GM12878 (cell line): ENCODE measurements around the gene EOLA1. TPM values are rescaled to one million over a fixed set of nuclear protein-coding genes. Genes with fewer than 3 reads are reported as not detected.

ENCODE experiments used
- ATAC-seq: fragments of 200-7000 bp; cut with Tn5 transposase; 3 replicates; pipeline ENCODE4 v1.9.1; 2020; ENCODE audit warnings: mild to moderate bottlenecking, moderate library complexity
- BruUV-seq: library from RNA; stranded (reverse); fragments of 400-500 nt; replicated peaks from 2 replicates; lab custom pipeline; 2021; lab: Mats Ljungman, UMichigan
- CTCF ChIA-PET: fragments of 300-600 bp; sonication (Branson Sonifier 250); formaldehyde crosslinking; extraction: SDS; loops from one replicate; lab custom pipeline; 2021; ENCODE audit warnings: inconsistent platforms; lab: Yijun Ruan, JAX
- POLR2A ChIA-PET: fragments of 350-600 bp; formaldehyde crosslinking; extraction: SDS; loops from one replicate; lab custom pipeline; 2021; ENCODE audit warnings: inconsistent platforms; lab: Charles Lee
- RAD21 ChIA-PET: fragments of 300-600 bp; sonication (Branson Sonifier 250); formaldehyde crosslinking; loops from one replicate; lab custom pipeline; 2023; ENCODE audit warnings: antibody characterized with exemption; ENCODE audit not compliant: unreplicated experiment; lab: Charles Lee
- SMC1A ChIA-PET: fragments of 300-600 bp; sonication (Branson Sonifier 250); formaldehyde crosslinking; loops from one replicate; lab custom pipeline; 2023; ENCODE audit not compliant: unreplicated experiment, uncharacterized antibody; lab: Charles Lee
- DNase-seq: peaks from one replicate; pipeline ENCODE4 v3.0.0-alpha.2; 2011; ENCODE audit warnings: low read depth, low spot score
- FAIRE-seq: peaks from 3 replicates; lab custom pipeline; 2011; peaks lifted over from hg19 to GRCh38; lab: Jason Lieb, UNC
- H2AFZ ChIP-seq: 2 replicates; pipeline ENCODE4 v1.6.0; 2011; ENCODE audit warnings: low read depth, low read length, control low read depth; ENCODE audit not compliant: control insufficient read depth
- H3K27ac ChIP-seq: 2 replicates; pipeline ENCODE4 v1.5.1; 2011; ENCODE audit warnings: control low read depth; ENCODE audit not compliant: control insufficient read depth, insufficient read depth
- H3K27me3 ChIP-seq, 2 experiments: replicated peaks in 1 of 2; 2 replicates each; pipeline versions ENCODE4 v1.6.0 to v1.6.1; 2011; ENCODE audit warnings: low read length in 1 of 2; ENCODE audit not compliant: control insufficient read depth in 2 of 2, insufficient read depth in 2 of 2
- H3K36me3 ChIP-seq, 2 experiments: 2 replicates each; pipeline ENCODE4 v1.5.1; 2011; ENCODE audit warnings: low read length in 1 of 2; ENCODE audit not compliant: control insufficient read depth in 2 of 2, insufficient read depth in 2 of 2
- H3K4me1 ChIP-seq: 2 replicates; pipeline ENCODE4 v1.6.1; 2011; ENCODE audit warnings: mild to moderate bottlenecking, low read length, moderate library complexity, mixed read lengths; ENCODE audit not compliant: control insufficient read depth, insufficient read depth
- H3K4me2 ChIP-seq: 2 replicates; pipeline ENCODE4 v1.6.0; 2011; ENCODE audit warnings: control low read depth; ENCODE audit not compliant: control insufficient read depth, insufficient read depth
- H3K4me3 ChIP-seq: fragments of 200-600 bp; sonication (generic); 2 replicates; pipeline ENCODE4 v1.5.1; 2016
- H3K79me2 ChIP-seq: 2 replicates; pipeline ENCODE4 v1.6.0; 2011; ENCODE audit warnings: low read length; ENCODE audit not compliant: control insufficient read depth, insufficient read depth
- H3K9ac ChIP-seq: 2 replicates; pipeline ENCODE4 v1.8.0; 2011; ENCODE audit warnings: low read length, control low read depth, mixed read lengths; ENCODE audit not compliant: control insufficient read depth, insufficient read depth
- H3K9me3 ChIP-seq: replicated peaks from 3 replicates; pipeline ENCODE4 v1.5.1; 2011; ENCODE audit warnings: mild to moderate bottlenecking, low read length; ENCODE audit not compliant: control insufficient read depth, insufficient read depth
- H4K20me1 ChIP-seq: 2 replicates; pipeline ENCODE4 v1.6.0; 2011; ENCODE audit not compliant: control insufficient read depth, insufficient read depth
- CHD1 ChIP-seq: IDR thresholded peaks from 2 replicates; pipeline ENCODE4 v1.6.1; 2012; ENCODE audit warnings: low read depth, low read length, improper control_type of control experiment
- E2F4 ChIP-seq: IDR thresholded peaks from 2 replicates; pipeline ENCODE4 v1.6.1; 2012; ENCODE audit warnings: low read depth, low read length, improper control_type of control experiment
- EZH2 ChIP-seq: IDR thresholded peaks from 2 replicates; pipeline ENCODE4 v1.6.1; 2012; ENCODE audit warnings: low read depth, mild to moderate bottlenecking, control low read depth, inconsistent platforms, low read length, borderline replicate concordance; ENCODE audit not compliant: control insufficient read depth
- MEF2B ChIP-seq: fragments of 450-650 bp; IDR thresholded peaks from 2 replicates; pipeline ENCODE4 v1.6.1; 2018; ENCODE audit warnings: mild to moderate bottlenecking, moderate library complexity; ENCODE audit not compliant: partially characterized antibody, poor library complexity, severe bottlenecking
- MXI1 ChIP-seq: fragments of 150-350 bp; IDR thresholded peaks from 2 replicates; pipeline ENCODE4 v1.6.1; 2011; ENCODE audit warnings: low read depth, mild to moderate bottlenecking, inconsistent platforms, low read length, improper control_type of control experiment
- NFXL1 ChIP-seq: fragments of 450-650 bp; IDR thresholded peaks from 2 replicates; pipeline ENCODE4 v1.6.1; 2017; ENCODE audit warnings: antibody characterized with exemption, mild to moderate bottlenecking, borderline replicate concordance
- PKNOX1 ChIP-seq: fragments of 450-650 bp; IDR thresholded peaks from 2 replicates; pipeline ENCODE4 v1.6.1; 2016; ENCODE audit warnings: mild to moderate bottlenecking
- STAT3 ChIP-seq: IDR thresholded peaks from 2 replicates; pipeline ENCODE4 v1.6.1; 2011; ENCODE audit warnings: low read depth, low read length, improper control_type of control experiment
- SUZ12 ChIP-seq: fragments of 200-600 bp; sonication (generic); IDR thresholded peaks from one replicate; pipeline ENCODE4 v1.6.1; 2018; ENCODE audit warnings: antibody characterized with exemption, mild to moderate bottlenecking; ENCODE audit not compliant: unreplicated experiment
- WGBS: methylation state at CpG from one replicate; pipeline ENCODE4 v1.1.6; 2016; ENCODE audit warnings: low lambda C conversion rate; ENCODE audit not compliant: insufficient replicate concordance, insufficient coverage; ENCODE audit errors: missing lambda C conversion rate; 5-methylcytosine and 5-hydroxymethylcytosine counted together
- in situ Hi-C: fragments of 300-500 bp; cut with MboI; formaldehyde crosslinking; loops from 9 replicates; pipeline ENCODE4 v1.14.3; 2018; ENCODE audit warnings: mixed read lengths
- intact Hi-C: fragments of 100-400 bp; cut with micrococcal nuclease; formaldehyde crosslinking; loops from one replicate; pipeline ENCODE4 v1.14.2; 2022; ENCODE audit not compliant: unreplicated experiment
- polyA plus RNA-seq, 11 experiments: library from polyadenylated mRNA; depleted of rRNA in 4 of 11; unstranded in 6 of 11; stranded (reverse) in 5 of 11; fragments of >200 nt; fragmentation: Nextera tagmentation in 4 of 11; fragmentation: Illumina TruSeq in 1 of 11; extraction: Ambion mirVana in 4 of 11; extraction: Trizol in 1 of 11; gene quantifications; 1 replicate in 1 of 11; 2 replicates in 10 of 11; pipeline versions ENCODE4 v1.2.1 to v1.2.3, GENCODE V29; 2011 to 2016; ENCODE audit warnings: inconsistent platforms in 2 of 11, missing spikeins in 2 of 11, low read depth in 1 of 11
- total RNA-seq, 4 experiments: library from RNA; depleted of rRNA in 3 of 4; stranded (reverse); fragments of >200 nt in 3 of 4; fragmentation: Illumina TruSeq in 1 of 4; extraction: Trizol in 1 of 4; gene quantifications; 2 replicates each; pipeline versions ENCODE4 v1.2.1 to v1.2.3, GENCODE V29; 2013 to 2021

Gene EOLA1
- total and polyA plus RNA-seq, 10 of the 15 experiments (the other 5 are each of a cell fraction or from before 2014, with no cell fraction given) = 9.2 to 42.3 (median 24.3) TPM

- WGBS = 28% methylated on average over 7 of the region's 7 CpGs
- Histone ChIP-seq H3K36me3 (no peaks in the 10 kb centered on the region), H3K4me1 (no peaks in the 10 kb centered on the region), H3K4me2 (no peak overlapping the region), H3K79me2 (no peaks in the 10 kb centered on the region), H2AFZ (no peak overlapping the region), H3K9me3 (no peaks in the 10 kb centered on the region), H3K9ac (no peak overlapping the region), H3K27me3 (no peaks in the 10 kb centered on the region), H3K4me3 (no peak overlapping the region), H4K20me1 (no peaks in the 10 kb centered on the region), H3K27ac (no peak overlapping the region)
- in situ Hi-C loops = no loop called here
- no TSS peak for BruUV-seq
- ChIA-PET RAD21 (no interaction called here), CTCF (interaction anchor here (1.0 kb wide), 1 partner anchor 56 kb away, joined by 3 read pairs; no protein-coding TSS in a partner anchor), POLR2A (no interaction called here), SMC1A (no interaction called here)
- intact Hi-C loops = no loop called here
- no peak for TF ChIP-seq E2F4
- TF ChIP-seq MEF2B = peak; percentile 34
- no peak for TF ChIP-seq SUZ12
- no peak for FAIRE-seq
- ATAC-seq = no peak; the same call in 2 of the 3 replicates
- DNase-seq = no peak
These were observed 27.0 kb downstream of the EOLA1 start for GRCh38 chrX:149567621-149568417.

GRCh38 chrX:149568701-149569296, 28.0 kb downstream of the EOLA1 start:
- ATAC-seq = no peak
- Histone ChIP-seq H3K79me2 (no peaks in the 10 kb centered on the region), H2AFZ (no peak overlapping the region), H3K4me2 (no peak overlapping the region), H3K36me3 (no peaks in the 10 kb centered on the region), H3K9me3 (no peaks in the 10 kb centered on the region), H4K20me1 (no peaks in the 10 kb centered on the region), H3K9ac (no peak overlapping the region), H3K27ac (no peak overlapping the region), H3K4me1 (no peaks in the 10 kb centered on the region), H3K4me3 (no peak overlapping the region), H3K27me3 (no peaks in the 10 kb centered on the region)
- ChIA-PET POLR2A (no interaction called here), CTCF (interaction anchor here (0.6 to 1.0 kb wide), 2 partner anchors 37 to 57 kb away, joined by 3 read pairs; no protein-coding TSS in a partner anchor), RAD21 (no interaction called here), SMC1A (no interaction called here)
- no TSS peak for BruUV-seq
- 33% methylated on average over 5 of the region's 5 CpGs for WGBS
- in situ Hi-C loops (no loop called here), intact Hi-C loops (no loop called here)
- FAIRE-seq = no peak
- DNase-seq = no peak
- no peak for TF ChIP-seq STAT3
- no peak for TF ChIP-seq MXI1
- no peak for TF ChIP-seq CHD1
- no peak for TF ChIP-seq MEF2B
- no peak for TF ChIP-seq EZH2
- TF ChIP-seq NFXL1 = no peak
- no peak for TF ChIP-seq PKNOX1
